Astrocyte of the hippocampus (primary cell): ENCODE data around the gene ACAA1.
A peak's percentile ranks its signal among the peaks of the same experiment; 100 is the strongest.
"Not testable (repeated sequence)": the region's sequence is repeated elsewhere in the genome, so short reads cannot be mapped to it uniquely, and the experiment has no call there.

Experiments
- DNase-seq: peaks from one replicate; pipeline ENCODE4 v3.0.0; 2011; ENCODE audit warnings: low read depth, low spot score

ACAA1 gene

DNA sequence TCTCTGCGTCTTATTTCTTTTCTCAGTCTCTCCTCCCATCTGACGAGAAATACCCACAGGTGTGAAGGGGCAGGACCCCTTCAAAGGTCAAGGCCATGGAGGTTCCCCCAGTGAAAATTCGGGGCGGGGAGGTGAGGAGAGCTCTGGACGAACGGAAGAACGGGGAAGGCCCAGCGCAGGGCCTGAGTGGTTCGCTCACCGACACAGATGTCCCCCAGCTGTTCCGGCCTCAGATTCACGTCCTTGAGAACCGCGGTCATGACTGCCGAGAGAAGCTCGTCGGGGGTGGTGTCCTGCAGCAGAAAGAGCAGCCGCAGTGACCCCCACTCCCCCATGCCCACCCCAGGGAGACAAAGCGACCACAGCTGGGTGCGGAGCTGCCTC is 542 bp downstream of the ACAA1 start:
- DNase-seq, result peak; percentile 48

DNA sequence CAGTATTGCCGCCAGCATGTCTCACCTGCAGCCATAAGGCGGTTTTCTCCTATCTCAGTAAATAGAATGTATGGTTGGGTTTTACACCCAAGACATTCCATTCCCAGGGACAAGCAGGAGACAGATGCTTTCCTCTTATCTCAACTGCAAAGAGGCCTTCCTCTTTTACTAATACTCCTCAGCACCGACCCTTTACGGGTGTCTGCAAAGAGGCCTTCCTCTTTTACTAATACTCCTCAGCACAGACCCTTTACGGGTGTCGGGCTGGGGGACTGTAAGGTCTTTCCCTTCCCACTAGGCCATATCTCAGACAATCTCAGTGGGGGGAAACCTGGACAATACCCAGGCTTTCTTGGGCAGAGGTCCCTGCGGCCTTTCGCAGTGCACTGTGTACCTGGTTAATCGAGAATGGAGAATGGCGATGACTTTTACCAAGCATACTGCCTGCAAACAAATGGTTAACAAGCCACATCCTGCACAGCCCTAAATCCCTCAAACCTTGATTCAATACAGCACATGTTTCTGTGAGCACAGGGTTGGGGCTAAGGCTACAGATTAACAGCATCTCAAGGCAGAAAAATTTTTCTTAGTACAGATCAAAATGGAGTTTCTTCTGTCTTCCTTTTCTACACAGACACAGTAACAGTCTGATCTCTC is 1.2 kb downstream of the ACAA1 start:
- DNase-seq, result not testable (repeated sequence)

DNA sequence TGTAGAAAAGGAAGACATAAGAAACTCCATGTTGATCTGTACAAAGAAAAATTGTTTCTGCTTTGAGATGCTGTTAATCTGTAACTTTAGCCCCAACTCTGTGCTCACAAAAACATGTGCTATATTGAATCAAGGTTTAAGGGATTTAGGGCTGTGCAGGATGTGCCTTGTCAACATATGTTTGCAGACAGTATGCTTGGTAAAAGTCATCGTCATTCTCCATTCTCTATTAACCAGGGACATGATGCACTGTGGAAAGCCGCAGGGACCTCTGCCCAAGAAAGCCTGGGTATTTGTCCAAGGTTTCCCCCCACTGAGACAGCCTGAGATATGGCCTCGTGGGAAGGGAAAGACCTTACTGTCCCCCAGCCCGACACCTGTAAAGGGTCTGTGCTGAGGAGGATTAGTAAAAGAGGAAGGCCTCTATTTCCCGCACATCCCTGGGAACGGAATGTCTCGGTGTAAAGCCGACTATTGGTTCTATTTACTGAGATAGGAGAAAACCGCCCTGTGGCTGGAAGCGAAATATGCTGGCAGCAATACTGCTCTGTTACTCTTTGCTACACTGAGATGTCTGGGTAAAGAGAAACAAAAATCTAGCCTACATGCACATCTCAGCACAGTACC is 2.3 kb downstream of the ACAA1 start:
- not testable (repeated sequence) for DNase-seq

- DNase-seq, result no peak
These were observed 3.1 kb downstream of the ACAA1 start for GRCh38 chr3:38133557-38134405.

- no peak for DNase-seq
These were observed 3.7 kb downstream of the ACAA1 start for GRCh38 chr3:38133209-38133556.

- peak; percentile 50 for DNase-seq
These were observed 5.1 kb downstream of the ACAA1 start for GRCh38 chr3:38131621-38132369.

DNA sequence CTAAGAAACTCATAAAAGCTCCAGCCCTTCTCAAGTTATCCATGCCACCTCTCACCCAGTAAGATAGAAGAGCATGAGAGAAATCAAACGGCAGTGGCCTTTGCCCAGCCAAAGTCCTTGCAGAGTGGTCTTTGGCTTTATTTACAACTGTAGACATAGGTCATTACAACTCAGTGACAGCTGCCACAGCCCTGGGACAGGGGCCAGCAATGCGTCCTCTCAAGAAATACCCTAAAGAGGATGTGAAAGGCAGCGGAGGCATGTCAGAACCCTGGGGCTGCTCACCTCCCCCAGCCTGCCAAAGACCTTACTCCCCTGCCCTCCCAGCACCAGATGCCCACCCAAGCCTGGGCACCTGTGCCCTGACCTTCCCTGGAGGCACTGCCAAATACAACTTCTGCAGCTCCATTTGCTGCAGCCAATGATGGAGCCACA is 6.3 kb downstream of the ACAA1 start:
- DNase-seq, result no peak

DNA sequence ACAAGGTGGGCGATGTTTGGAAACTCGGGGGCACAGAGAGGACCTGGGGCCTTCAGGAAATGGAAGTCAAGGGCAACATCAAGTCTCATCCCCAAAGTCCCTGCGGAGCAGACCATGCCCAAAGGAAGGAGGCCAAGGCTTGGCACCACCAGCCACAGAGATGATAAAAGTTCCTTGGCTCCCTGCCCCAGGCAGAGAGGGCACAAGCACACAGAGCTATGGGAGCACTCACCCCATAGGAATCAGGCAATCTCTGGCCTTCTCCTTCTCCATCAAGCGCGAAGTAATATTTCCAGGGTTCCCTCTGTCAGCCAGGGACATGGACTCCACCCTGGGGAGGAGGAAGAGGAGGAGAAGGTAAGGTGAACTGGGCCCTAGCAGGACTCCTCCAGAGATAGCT is 7.9 kb downstream of the ACAA1 start:
- DNase-seq, result no peak

- DNase-seq, result no peak
These were observed 8.6 kb downstream of the ACAA1 start for GRCh38 chr3:38128303-38128655.

DNA sequence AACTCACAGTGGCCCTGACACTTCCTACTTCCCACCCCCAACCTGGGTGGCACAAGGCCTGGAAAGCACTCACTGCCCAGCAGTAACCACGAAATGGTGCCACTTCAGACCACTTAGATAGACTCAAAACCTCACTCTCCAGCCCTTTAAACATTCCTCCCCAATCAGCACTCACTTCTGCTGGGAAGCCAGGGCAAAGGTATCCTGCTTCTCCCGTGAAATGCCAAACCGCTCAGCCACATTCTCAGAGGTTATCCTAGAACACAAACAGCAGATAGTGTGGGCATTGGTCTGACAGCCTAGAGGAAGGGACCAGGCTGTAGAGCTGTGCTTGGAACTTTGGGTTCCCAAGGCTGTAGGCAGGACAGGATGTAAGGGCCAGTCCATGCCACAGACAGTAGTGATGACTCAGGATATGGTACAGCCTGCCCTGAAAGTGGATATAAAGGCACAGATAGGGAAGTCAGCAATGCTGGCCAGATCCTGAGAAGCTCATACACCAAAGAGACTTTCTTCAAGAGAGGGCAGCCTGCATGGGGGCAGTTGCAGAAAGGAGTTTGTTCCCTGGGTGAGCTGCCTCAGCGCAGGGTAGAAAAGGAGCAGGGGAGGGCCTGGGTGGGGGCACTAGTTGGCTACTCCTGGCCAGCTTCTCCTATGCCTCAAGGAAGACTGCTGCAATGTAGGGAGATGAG is 9.2 kb downstream of the ACAA1 start:
- DNase-seq, result no peak

DNA sequence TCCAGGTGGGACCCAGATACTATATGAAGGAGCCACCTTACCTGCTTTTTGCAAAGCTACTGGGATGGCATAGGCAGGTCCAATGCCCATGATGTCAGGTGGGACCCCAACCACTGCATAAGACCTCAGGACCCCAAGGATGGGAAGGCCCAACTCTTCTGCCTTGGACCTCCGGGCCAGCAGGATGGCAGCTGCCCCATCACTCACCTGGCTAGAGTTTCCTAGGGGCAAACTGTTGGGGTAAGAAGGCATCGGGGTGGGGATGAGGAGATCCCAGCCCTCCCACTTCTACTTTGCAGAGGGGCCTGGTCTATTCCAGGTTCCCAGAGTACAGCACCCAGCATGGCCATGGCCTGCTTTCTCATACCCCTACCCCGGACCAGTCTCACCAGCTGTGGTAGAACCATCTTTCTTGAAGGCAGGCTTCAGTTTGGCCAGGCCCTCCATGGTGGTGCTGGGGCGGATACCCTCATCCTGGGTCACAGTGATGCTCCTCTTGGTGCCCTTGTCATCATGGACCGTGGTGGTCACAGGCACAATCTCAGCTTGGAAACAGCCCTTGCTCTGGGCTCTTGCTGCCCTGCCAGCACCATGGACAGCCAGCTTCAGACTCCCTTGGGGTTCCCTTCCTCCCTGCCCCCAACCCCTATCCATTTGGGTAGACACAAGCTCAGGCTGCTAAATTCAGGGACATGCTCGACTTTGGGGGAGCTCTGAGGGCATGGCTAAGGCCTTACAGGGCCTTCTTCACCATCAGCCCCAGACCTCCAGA is 10.6 kb downstream of the ACAA1 start:
- no peak for DNase-seq

GRCh38 chr3:38125305-38126120 is 11.4 kb downstream of the ACAA1 start:
- DNase-seq, result no peak

GRCh38 chr3:38124324-38125122 is 12.4 kb downstream of the ACAA1 start:
- DNase-seq, result no peak

GRCh38 chr3:38122712-38123290 is 14.1 kb downstream of the ACAA1 start:
- DNase-seq, result no peak

GRCh38 chr3:38121832-38122461 is 15.0 kb downstream of the ACAA1 start:
- no peak for DNase-seq

DNA sequence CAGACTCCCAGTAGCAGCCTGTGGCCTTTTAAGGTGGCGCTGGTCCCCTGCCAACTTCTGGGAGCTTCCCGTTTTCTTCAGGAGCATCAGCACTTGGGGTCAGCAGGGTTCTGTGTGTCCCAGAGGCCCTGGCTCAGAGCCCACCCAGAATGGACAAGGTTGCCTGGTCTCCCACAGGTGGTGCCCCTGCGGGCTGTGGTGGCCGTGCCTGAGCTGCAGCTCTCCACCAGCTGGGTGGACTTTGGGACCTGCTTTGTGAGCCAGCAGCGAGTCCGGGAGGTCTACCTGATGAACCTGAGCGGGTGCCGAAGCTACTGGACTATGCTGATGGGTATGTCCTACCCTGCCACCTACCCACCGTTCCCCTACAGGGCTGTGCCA is 15.5 kb downstream of the ACAA1 start:
- no peak for DNase-seq

DNA sequence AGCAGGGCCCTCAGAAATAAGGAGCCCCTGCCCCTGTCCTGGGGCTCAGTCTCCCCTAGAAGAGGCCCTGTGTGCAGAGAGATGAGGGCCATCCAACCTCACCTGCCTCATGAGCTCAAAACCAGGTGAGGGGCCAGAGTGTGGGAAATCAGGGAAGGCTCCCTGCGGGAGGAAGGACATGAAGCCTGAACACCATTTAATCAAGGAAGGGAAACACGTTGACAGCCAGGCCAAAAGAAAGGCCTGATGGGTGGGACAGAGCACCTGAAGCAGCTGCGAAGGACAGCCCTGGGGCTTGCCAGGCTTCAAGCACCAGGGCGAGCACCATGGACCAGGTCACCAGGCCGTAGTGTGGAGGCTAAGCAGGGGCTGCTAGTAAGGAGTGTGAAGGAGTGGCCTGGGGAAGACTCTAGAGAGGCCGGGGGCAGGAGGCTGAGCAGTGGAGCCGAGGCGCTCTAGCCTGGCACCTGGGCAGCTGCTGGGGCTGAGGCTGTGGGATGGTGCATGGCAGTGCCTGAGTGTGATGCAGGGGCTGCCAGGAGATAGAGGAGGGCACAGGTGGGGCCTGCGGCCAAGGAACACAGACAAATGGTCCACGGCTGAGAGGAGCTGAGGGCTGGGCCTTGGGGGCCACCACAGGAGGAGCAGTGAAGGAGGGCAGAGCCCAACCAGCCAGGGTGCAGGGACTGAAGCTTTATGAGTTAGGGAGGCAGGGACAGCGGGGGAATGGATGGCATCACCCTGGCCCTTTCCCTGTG is 16.1 kb downstream of the ACAA1 start:
- DNase-seq, result no peak
